HEK293 (cell line): ENCODE data around the gene MOG.

Source experiments
- CTCF ChIP-seq: fragments of 450-650 bp; formaldehyde crosslinking; IDR thresholded peaks from 2 replicates; pipeline ENCODE4 v1.5.1; 2016; ENCODE audit warnings: missing biosample characterization, missing genetic modification characterization
- GLI4 ChIP-seq: fragments of 450-650 bp; formaldehyde crosslinking; IDR thresholded peaks from 2 replicates; pipeline ENCODE4 v1.5.1; 2016; ENCODE audit warnings: missing biosample characterization, missing genetic modification characterization
- MEIS1 ChIP-seq: sonication (generic); formaldehyde crosslinking; IDR thresholded peaks from 2 replicates; pipeline ENCODE4 v1.8.1; 2022; ENCODE audit warnings: missing genetic modification reagents, mild to moderate bottlenecking, borderline replicate concordance
- PRDM10 ChIP-seq: fragments of 450-650 bp; formaldehyde crosslinking; IDR thresholded peaks from 2 replicates; pipeline ENCODE4 v1.5.1; 2016; ENCODE audit warnings: missing biosample characterization, missing genetic modification characterization
- REST ChIP-seq: fragments of 450-650 bp; formaldehyde crosslinking; IDR thresholded peaks from 2 replicates; pipeline ENCODE4 v1.5.1; 2016; ENCODE audit warnings: missing biosample characterization, missing genetic modification characterization
- ZNF16 ChIP-seq: fragments of 450-650 bp; formaldehyde crosslinking; IDR thresholded peaks from 2 replicates; pipeline ENCODE4 v1.5.1; 2016; ENCODE audit warnings: low read depth, missing biosample characterization, missing genetic modification characterization
- ZNF398 ChIP-seq: fragments of 450-650 bp; formaldehyde crosslinking; IDR thresholded peaks from 2 replicates; pipeline ENCODE4 v1.5.1; 2017; ENCODE audit warnings: missing biosample characterization, missing genetic modification characterization
- ZNF404 ChIP-seq: fragments of 450-650 bp; formaldehyde crosslinking; IDR thresholded peaks from 2 replicates; pipeline ENCODE4 v1.5.1; 2017; ENCODE audit warnings: missing biosample characterization, missing genetic modification characterization
- ZNF776 ChIP-seq: fragments of 450-650 bp; formaldehyde crosslinking; IDR thresholded peaks from 2 replicates; pipeline ENCODE4 v1.5.0; 2017; ENCODE audit warnings: missing biosample characterization, missing genetic modification characterization, borderline replicate concordance
- ZSCAN23 ChIP-seq: fragments of 450-650 bp; formaldehyde crosslinking; IDR thresholded peaks from 2 replicates; pipeline ENCODE4 v1.5.1; 2016; ENCODE audit warnings: missing biosample characterization, missing genetic modification characterization
- TF ChIP-seq, protein P1 (sequence below): fragments of 450-650 bp; formaldehyde crosslinking; IDR thresholded peaks from 2 replicates; pipeline ENCODE4 v1.5.1; 2017; ENCODE audit warnings: missing biosample characterization, missing genetic modification characterization
- TF ChIP-seq, protein P2 (sequence below): fragments of 450-650 bp; formaldehyde crosslinking; IDR thresholded peaks from 2 replicates; pipeline ENCODE4 v1.5.1; 2016; ENCODE audit warnings: missing biosample characterization, missing genetic modification characterization

GRCh38 chr6:29710281-29710941 lies 53.5 kb downstream of the MOG start:
- TF ChIP-seq ZSCAN23 (no peak), CTCF (no peak), REST (tag by site-specific recombination) (no peak), MEIS1 (CRISPR knock-in tag) (no peak), PRDM10 (tag by site-specific recombination) (no peak), ZNF404 (tag by site-specific recombination) (no peak), ZNF776 (no peak), GLI4 (tag by site-specific recombination) (no peak), ZNF398 (no peak), ZNF16 (tag by site-specific recombination) (no peak)
- TF ChIP-seq, protein P1, sequence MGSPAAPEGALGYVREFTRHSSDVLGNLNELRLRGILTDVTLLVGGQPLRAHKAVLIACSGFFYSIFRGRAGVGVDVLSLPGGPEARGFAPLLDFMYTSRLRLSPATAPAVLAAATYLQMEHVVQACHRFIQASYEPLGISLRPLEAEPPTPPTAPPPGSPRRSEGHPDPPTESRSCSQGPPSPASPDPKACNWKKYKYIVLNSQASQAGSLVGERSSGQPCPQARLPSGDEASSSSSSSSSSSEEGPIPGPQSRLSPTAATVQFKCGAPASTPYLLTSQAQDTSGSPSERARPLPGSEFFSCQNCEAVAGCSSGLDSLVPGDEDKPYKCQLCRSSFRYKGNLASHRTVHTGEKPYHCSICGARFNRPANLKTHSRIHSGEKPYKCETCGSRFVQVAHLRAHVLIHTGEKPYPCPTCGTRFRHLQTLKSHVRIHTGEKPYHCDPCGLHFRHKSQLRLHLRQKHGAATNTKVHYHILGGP (tag by site-specific recombination), result no peak
- TF ChIP-seq, protein P2, sequence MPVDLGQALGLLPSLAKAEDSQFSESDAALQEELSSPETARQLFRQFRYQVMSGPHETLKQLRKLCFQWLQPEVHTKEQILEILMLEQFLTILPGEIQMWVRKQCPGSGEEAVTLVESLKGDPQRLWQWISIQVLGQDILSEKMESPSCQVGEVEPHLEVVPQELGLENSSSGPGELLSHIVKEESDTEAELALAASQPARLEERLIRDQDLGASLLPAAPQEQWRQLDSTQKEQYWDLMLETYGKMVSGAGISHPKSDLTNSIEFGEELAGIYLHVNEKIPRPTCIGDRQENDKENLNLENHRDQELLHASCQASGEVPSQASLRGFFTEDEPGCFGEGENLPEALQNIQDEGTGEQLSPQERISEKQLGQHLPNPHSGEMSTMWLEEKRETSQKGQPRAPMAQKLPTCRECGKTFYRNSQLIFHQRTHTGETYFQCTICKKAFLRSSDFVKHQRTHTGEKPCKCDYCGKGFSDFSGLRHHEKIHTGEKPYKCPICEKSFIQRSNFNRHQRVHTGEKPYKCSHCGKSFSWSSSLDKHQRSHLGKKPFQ (tag by site-specific recombination), result no peak
